Adrenal gland (tissue), 12 donors: ENCODE measurements around the gene AMN1. TPM values are rescaled to one million over a fixed set of nuclear protein-coding genes. Genes with fewer than 3 reads are reported as not detected.

ENCODE experiments used
- DNase-seq, 7 donors: peaks; one replicate each; pipeline ENCODE4 v3.0.0-alpha.2; 2019 to 2020
- H3K27ac ChIP-seq, 5 donors: fragments of 200-600 bp; sonication (generic) in 4 of 5; 1 replicate in 3 of 5; 2 replicates in 2 of 5; pipeline versions ENCODE4 v1.5.1 to v1.8.0; 2016 to 2020; ENCODE audit warnings: mild to moderate bottlenecking in 1 of 5
- H3K27me3 ChIP-seq: fragments of 200-600 bp; 2 replicates; pipeline ENCODE4 v1.8.0; 2021
- H3K36me3 ChIP-seq, 2 donors: fragments of 200-600 bp; replicated peaks in 1 of 2; 1 replicate in 1 of 2; 2 replicates in 1 of 2; pipeline versions ENCODE4 v1.5.1 to v1.8.0; 2018 to 2022
- H3K4me1 ChIP-seq, 2 donors: fragments of 200-600 bp; replicated peaks in 1 of 2; 1 replicate in 1 of 2; 2 replicates in 1 of 2; pipeline versions ENCODE4 v1.5.1 to v1.8.0; 2018 to 2021
- H3K4me3 ChIP-seq, 4 donors: fragments of 200-600 bp; sonication (generic) in 3 of 4; one replicate each; pipeline ENCODE4 v1.5.1; 2016 to 2018
- H3K9me3 ChIP-seq, 3 donors: fragments of 200-600 bp; sonication (generic) in 1 of 3; replicated peaks in 1 of 3; 1 replicate in 2 of 3; 2 replicates in 1 of 3; pipeline versions ENCODE4 v1.5.1 to v1.8.0; 2016 to 2021
- POLR2A ChIP-seq, 2 donors: fragments of 450-650 bp; IDR thresholded peaks; one replicate each; pipeline ENCODE4 v1.6.1; 2017; ENCODE audit warnings: antibody characterized with exemption in 2 of 2, mild to moderate bottlenecking in 2 of 2, moderate library complexity in 1 of 2
- WGBS, 4 donors: extraction: QIAGEN DNeasy Blood & Tissue Kit in 2 of 4; methylation state at CpG; one replicate each; pipeline versions ENCODE4 v1.1.5 to v1.1.7; 2013 to 2017; 5-methylcytosine and 5-hydroxymethylcytosine counted together
- intact Hi-C, 2 donors: fragments of 100-400 bp; cut with DNase I; formaldehyde crosslinking; loops; one replicate each; pipeline versions ENCODE4 v1.14.1 to v1.15.0; 2022 to 2023
- polyA plus RNA-seq, 3 donors: library from polyadenylated mRNA; stranded (reverse); fragments of 200-250 nt in 2 of 3; fragments of 350-450 nt in 1 of 3; fragmentation: Illumina TruSeq in 1 of 3; extraction: RNeasy Lipid Tissue Mini Kit (QIAGEN cat#74804) in 1 of 3; gene quantifications; one replicate each; pipeline ENCODE4 v1.2.3, GENCODE V29; 2013 to 2014
- small RNA-seq, 2 donors: library from RNA; depleted of rRNA; stranded (forward); fragments of <200 nt; gene quantifications; one replicate each; pipeline ENCODE3, GENCODE V24; 2016
- total RNA-seq, 9 donors: library from RNA; depleted of rRNA in 4 of 9; stranded (reverse); fragments of >200 nt in 4 of 9; fragments of 120-200 nt in 1 of 9; fragmentation: NEBNext Ultra II Directional in 1 of 9; extraction: Animal tissue kit (Norgen Biotek cat#: 25700) in 1 of 9; gene quantifications; one replicate each; pipeline versions ENCODE4 v1.1.0 to v1.2.4, GENCODE V29; 2013 to 2023
- TF ChIP-seq, protein P1 (sequence below), 6 experiments: fragments of 450-650 bp in 4 of 6; fragments of 200-600 bp in 2 of 6; sonication (generic) in 1 of 6; IDR thresholded peaks; 1 replicate in 5 of 6; 2 replicates in 1 of 6; pipeline versions ENCODE4 v1.5.1 to v1.8.0; 2016 to 2021; ENCODE audit warnings: antibody characterized with exemption in 6 of 6, mild to moderate bottlenecking in 2 of 6, moderate library complexity in 1 of 6
- donor health status: healthy with polysubstance abuse.
- donor health status: Bipolar disorder and iron deficiency.
- donor health status: DM: yes; HTN: yes; CAD: no.
- donor health status: DM: no; HTN: no; CAD: no.
- donor health status: DM: no; HTN: no; CAD: no.
- donor health status: DM: yes; HTN: yes; CAD: no.

Gene AMN1
- total and polyA plus RNA-seq, 12 donors: 7.2 to 36.7 (median 13.1) TPM

DNA sequence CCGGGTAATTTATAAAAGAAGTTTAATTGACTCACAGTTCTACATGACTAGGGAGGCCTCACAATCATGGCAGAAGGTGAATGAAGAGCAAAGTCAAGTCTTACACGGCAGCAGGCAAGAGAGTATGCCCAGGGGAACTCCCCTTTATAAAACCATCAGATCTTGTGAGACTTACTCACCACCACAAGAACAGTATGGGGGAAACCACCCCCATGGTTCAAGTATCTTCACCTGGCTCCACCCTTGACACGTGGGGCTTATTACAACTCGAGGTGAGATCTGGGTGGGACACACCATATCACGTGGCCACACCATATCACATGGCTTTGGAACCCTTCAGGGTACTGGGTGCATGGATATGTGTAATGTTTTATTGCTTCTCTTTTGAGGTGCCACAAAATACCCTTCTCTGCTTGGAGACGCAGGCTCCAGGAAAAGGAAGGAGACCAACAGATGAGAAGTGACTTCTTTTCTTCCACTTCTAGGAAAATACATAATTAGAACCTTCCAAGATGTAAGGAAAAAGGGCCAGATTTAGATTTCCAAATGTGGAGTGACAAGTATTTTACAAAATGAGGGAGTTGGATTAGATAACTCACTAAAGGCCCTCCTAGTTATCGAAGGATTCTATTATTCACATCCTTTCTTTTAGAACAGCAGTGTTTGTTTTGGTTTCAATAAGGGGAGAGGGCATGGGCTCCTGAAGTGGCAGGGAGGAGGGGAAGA is 102.4 kb downstream of the AMN1 start:
- H3K4me1 ChIP-seq: peaks cover 6 to 18% of the 10 kb centered on the region in 2 donors
- no peak for DNase-seq
- 77 to 96% (median 86%) methylated on average over 7 of the region's 7 CpGs for WGBS, 4 donors
- no peak overlapping the region for H3K27ac ChIP-seq
- H3K4me3 ChIP-seq: no peak overlapping the region
- no peaks in the 10 kb centered on the region for H3K27me3 ChIP-seq
- H3K9me3 ChIP-seq: no peaks in the 10 kb centered on the region
- TF ChIP-seq POLR2A (IDR thresholded peaks at IDR 0.05): no peak
- TF ChIP-seq, protein P1, sequence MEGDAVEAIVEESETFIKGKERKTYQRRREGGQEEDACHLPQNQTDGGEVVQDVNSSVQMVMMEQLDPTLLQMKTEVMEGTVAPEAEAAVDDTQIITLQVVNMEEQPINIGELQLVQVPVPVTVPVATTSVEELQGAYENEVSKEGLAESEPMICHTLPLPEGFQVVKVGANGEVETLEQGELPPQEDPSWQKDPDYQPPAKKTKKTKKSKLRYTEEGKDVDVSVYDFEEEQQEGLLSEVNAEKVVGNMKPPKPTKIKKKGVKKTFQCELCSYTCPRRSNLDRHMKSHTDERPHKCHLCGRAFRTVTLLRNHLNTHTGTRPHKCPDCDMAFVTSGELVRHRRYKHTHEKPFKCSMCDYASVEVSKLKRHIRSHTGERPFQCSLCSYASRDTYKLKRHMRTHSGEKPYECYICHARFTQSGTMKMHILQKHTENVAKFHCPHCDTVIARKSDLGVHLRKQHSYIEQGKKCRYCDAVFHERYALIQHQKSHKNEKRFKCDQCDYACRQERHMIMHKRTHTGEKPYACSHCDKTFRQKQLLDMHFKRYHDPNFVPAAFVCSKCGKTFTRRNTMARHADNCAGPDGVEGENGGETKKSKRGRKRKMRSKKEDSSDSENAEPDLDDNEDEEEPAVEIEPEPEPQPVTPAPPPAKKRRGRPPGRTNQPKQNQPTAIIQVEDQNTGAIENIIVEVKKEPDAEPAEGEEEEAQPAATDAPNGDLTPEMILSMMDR (IDR thresholded peaks at IDR 0.05): no peak
- intact Hi-C loops: no loop called here
- H3K36me3 ChIP-seq: no peaks in the 10 kb centered on the region

DNA sequence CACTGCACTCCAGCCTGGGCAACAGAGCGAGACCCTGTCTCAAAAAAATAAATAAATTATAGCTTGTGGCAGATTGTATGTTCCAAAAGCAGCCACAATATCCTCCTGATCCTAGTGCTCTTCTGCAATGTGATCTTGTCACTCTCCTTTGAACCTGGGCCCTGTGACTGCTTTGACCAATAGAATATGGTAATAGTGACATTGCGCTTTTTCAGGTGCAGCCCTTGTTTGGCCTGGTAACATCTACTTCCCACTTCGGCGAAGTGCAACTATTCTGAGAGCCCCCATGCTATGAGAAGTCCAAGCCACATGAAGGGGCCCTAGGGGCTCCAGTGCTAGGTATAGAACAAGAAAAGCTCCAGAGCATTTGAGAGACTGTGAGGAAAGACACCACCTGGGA is 106.8 kb downstream of the AMN1 start:
- TF ChIP-seq POLR2A (IDR thresholded peaks at IDR 0.05): no peak
- TF ChIP-seq, protein P1 (IDR thresholded peaks at IDR 0.05): no peak
- intact Hi-C loops: no loop called here
- 90 to 98% (median 94%) methylated on average over 4 of the region's 4 CpGs for WGBS, 4 donors
- H3K9me3 ChIP-seq: no peaks in the 10 kb centered on the region
- no peaks in the 10 kb centered on the region for H3K4me1 ChIP-seq
- no peak for DNase-seq
- H3K27ac ChIP-seq: no peak overlapping the region
- no peaks in the 10 kb centered on the region for H3K27me3 ChIP-seq
- no peak overlapping the region for H3K4me3 ChIP-seq
- H3K36me3 ChIP-seq: no peaks in the 10 kb centered on the region

Small RNA genes lying within 50 kb of the gene (small RNA-seq; reads per million reads assigned to genes)
- gene AC023157.2: 0 reads per million in 2 donors

Other genes with a start within 250 kb of the AMN1 start
- gene DENND5B, start 137.9 kb downstream of the AMN1 start, total RNA-seq: 10 to 100 TPM; 19.4 to 32.5 (median 27.4) TPM
- 10 to 100 TPM in 1 of 3 donors, 1 to 10 TPM in 2; 4.2 to 14.4 (median 6.3) TPM for gene DENND5B, start 137.9 kb downstream of the AMN1 start, polyA plus RNA-seq
- 10 to 100 TPM in 2 of 9 donors, 1 to 10 TPM in 7; 2.0 to 11.1 (median 7.8) TPM for gene ETFBKMT, start 69.3 kb downstream of the AMN1 start, total RNA-seq
- gene ETFBKMT, start 69.3 kb downstream of the AMN1 start, polyA plus RNA-seq: 1 to 10 TPM; 2.8 to 7.0 (median 3.6) TPM
- gene RESF1, start 230.4 kb upstream of the AMN1 start, total RNA-seq: 10 to 100 TPM in 8 of 9 donors, 1 to 10 TPM in 1; 8.2 to 72.3 (median 31.1) TPM
- 10 to 100 TPM; 22.1 to 83.0 (median 32.4) TPM for gene RESF1, start 230.4 kb upstream of the AMN1 start, polyA plus RNA-seq